HG03378 (cell line): ENCODE results near the gene SYT10.
"Not testable (repeated sequence)": the region's sequence is repeated elsewhere in the genome, so short reads cannot be mapped to it uniquely, and the experiment has no call there.

Experiments
- ATAC-seq: cut with Tn5 transposase; IDR thresholded peaks from one replicate; pipeline ENCODE4 v1.9.1; 2021; ENCODE audit warnings: mild to moderate bottlenecking, moderate library complexity; ENCODE audit not compliant: unreplicated experiment

The SYT10 gene

GRCh38 chr12:33357181-33357580 is 82.4 kb downstream of the SYT10 start:
- no peak for ATAC-seq

DNA sequence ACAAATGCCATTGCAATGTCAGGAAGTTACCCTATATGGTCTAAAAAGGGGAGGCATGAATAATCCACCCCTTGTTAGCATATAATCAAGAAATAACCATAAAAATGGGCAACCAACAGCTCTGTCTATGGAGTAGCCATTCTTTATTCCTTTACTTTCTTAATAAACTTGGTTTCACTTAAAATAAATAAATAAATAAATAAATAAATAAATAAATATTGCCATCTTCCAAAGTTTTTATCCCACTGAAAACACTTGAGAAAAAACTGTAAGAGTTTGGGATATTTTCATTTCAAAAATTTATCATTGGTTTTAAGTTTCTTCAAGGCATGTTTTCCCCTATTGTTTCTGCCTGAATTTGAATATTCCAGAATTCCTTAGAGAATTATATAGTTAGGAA is 89.8 kb downstream of the SYT10 start:
- ATAC-seq: no peak

- not testable (repeated sequence) for ATAC-seq
These were observed 107.6 kb downstream of the SYT10 start for GRCh38 chr12:33331961-33332398.

GRCh38 chr12:33330940-33331339 is 108.7 kb downstream of the SYT10 start:
- no peak for ATAC-seq
